ENCODE results near the gene TRRAP.

Gene TRRAP

DNA sequence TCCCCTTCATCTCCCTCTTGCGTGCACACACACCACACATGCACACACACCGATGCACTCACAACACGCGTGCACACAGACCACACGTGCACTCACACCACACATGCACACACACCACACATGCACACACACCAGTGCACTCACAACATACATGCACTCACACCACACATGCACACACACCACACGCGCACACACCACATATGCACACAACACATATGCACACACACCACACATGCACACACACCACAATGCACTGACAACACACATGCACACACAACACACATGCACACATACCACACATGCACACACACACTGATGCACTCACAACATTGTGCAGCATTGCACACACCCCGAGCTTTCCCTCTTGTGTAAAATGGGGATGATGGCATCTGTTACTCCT lies 68.1 kb downstream of the TRRAP start:
- DNase-seq (ENCODE audit: low read depth in 2 of 2): no peak

DNA sequence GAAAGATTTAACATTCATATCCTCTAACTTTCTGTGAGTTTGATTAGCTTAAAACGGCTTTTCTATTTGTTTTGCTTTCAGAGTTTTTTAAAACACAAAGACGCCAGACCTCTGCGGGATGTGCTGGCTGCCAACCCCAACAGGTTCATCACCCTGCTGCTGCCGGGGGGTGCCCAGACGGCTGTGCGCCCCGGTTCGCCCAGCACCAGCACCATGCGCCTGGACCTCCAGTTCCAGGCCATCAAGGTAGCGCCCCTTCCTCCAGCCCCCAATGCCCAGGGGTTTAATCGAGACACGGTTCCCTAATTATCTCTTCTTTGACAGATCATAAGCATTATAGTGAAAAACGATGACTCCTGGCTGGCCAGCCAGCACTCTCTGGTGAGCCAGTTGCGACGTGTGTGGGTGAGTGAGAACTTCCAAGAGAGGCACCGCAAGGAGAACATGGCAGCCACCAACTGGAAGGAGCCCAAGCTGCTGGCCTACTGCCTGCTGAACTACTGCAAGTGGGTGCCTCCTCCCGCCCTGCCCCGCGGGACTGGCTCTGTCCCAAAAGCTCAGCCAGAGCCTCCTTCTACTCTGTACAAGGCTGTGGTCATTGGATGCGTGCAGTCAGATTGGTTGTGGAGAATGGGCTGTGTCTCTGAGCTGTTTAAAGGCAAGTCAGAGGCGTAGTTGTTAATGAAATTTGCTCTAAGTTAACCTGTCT lies 71.2 kb downstream of the TRRAP start:
- DNase-seq (ENCODE audit: low read depth in 2 of 2): no peak

GRCh38 chr7:98955992-98956391 lies 77.7 kb downstream of the TRRAP start:
- no peak for DNase-seq (ENCODE audit: low read depth in 2 of 2)

DNA sequence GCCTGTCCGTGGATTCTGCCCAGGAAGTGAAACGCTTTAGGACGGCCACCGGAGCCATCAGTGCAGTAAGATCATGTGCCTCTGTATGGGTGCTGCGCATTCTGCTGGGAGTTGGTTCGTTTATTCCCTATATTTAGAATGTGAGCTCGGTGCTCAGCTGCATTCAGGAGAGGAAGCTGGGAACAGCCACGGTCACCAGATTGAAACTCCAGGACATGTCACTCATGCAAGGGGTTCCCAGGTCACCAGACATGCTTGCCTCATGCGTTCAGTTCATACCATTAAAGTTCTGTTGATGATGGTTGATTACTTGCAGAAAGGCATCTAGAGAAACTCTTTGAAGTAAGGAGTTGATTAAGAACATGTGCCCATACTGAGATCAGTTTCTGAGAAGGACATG lies 78.1 kb downstream of the TRRAP start:
- DNase-seq (ENCODE audit: low read depth in 2 of 2): no peak

DNA sequence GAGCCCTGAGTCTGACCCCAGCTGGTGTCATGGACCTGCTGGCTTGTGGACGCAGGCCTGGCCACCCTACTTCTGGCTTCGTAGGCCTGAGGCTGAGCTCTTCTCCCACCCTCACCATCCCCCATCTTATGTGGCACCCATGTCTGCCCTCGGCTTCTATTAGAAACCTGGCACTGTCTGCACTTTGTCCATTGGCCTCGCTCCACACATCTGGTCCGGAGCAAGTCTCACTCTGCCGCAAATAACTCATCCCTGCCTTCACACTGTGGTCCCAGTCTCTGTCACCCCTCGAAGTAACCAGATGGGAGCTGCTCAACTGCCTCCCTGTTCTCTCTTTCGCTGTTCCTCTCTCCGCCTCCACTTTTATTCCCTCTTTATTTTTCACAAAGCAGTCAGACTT lies 78.6 kb downstream of the TRRAP start:
- no peak for DNase-seq (ENCODE audit: low read depth in 2 of 2)

GRCh38 chr7:98957766-98958165 lies 79.4 kb downstream of the TRRAP start:
- DNase-seq (ENCODE audit: low read depth in 2 of 2): no peak

GRCh38 chr7:98958968-98959367 lies 80.6 kb downstream of the TRRAP start:
- DNase-seq (ENCODE audit: low read depth in 2 of 2): no peak

DNA sequence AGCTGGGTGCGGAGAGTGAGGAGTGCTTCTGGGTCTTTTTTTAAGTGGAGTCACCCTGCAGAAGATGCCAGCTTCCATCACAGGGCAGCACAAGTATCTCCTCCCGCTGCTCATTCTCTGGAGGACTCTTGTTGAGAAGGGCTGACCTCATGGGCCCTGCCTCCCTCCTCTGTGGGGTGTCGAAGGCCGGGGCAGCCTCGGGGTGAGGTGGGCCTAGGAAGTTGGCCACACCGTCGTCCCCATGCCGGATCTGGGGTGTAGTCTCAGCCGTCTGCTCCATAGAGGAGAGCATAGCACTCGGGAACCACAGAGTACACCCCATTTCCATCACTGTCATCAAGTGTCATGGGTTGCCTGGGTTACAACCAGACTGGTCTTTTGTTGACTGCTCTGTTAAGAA lies 85.0 kb downstream of the TRRAP start:
- DNase-seq (ENCODE audit: low read depth in 2 of 2): no peak

GRCh38 chr7:98964596-98964995 lies 86.3 kb downstream of the TRRAP start:
- no peak for DNase-seq (ENCODE audit: low read depth in 2 of 2)

- no peak for DNase-seq (ENCODE audit: low read depth in 2 of 2)
These were observed 90.3 kb downstream of the TRRAP start for GRCh38 chr7:98968621-98969020.

GRCh38 chr7:98969386-98969785 lies 91.1 kb downstream of the TRRAP start:
- DNase-seq (ENCODE audit: low read depth in 2 of 2): no peak

DNA sequence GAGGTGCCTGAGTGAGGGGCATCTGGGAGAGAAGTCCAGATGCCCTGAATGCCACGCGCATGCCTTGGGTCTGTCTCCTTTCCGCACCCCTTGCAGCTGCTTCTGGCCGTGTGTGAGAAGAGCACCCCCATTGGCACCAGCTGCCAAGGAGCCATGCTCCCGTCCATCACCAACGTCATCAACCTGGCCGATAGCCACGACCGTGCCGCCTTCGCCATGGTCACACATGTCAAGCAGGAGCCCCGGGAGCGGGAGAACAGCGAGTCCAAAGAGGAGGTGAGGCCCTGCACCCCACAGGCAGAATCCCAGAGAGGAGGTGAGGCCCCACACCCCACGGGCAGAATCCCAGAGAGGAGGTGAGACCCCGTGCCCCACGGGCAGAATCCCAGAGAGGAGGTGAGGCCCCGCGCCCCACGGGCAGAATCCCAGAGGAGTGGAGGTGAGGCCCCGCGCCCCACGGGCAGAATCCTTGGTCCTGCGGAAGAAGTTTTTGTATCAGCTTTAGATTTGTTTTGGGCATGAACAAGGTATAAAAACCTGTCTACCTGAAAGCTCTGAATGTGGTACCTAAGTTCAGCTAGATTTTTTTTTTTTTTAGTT lies 91.8 kb downstream of the TRRAP start:
- DNase-seq (ENCODE audit: low read depth in 2 of 2): no peak

DNA sequence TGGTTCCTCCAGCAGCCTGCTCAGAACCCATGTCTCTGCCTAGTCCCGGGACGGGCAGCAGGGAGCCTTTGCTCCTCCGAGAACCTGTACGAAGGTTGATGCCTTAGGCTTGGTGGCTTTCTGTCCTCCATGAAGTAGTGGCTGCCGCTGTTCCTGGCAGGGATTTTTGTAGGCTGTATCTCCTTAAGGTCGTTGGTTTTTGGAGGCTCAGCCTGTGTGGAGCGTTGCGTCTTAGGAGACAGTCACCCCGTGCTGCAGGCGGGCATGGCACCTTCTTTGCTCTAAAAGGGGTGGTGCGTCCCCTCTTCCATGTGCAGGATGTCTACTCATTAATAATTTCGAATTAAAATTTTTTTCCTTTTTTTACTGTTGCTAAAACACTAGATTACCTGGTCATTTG lies 92.5 kb downstream of the TRRAP start:
- DNase-seq (ENCODE audit: low read depth in 2 of 2): no peak

DNA sequence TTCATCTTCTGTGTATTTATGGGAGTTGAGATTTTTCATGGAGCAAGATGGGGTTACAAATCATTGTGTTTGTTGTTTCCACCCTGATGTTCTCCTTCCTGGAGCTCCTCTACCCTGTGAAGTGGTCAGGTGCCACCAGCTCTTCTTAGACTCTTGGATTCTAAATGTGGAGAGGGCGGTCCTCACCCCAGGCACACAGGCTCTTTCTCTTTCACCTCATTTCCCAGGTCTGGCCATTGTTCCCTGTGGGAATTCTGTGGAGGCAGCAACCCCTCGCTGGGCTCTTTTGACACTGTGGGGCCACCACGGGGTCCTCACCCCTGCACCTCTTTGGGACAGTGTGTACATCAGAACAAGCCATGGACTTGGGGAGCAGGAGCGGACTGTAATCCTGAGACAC lies 95.9 kb downstream of the TRRAP start:
- DNase-seq (ENCODE audit: low read depth in 2 of 2): no peak

DNA sequence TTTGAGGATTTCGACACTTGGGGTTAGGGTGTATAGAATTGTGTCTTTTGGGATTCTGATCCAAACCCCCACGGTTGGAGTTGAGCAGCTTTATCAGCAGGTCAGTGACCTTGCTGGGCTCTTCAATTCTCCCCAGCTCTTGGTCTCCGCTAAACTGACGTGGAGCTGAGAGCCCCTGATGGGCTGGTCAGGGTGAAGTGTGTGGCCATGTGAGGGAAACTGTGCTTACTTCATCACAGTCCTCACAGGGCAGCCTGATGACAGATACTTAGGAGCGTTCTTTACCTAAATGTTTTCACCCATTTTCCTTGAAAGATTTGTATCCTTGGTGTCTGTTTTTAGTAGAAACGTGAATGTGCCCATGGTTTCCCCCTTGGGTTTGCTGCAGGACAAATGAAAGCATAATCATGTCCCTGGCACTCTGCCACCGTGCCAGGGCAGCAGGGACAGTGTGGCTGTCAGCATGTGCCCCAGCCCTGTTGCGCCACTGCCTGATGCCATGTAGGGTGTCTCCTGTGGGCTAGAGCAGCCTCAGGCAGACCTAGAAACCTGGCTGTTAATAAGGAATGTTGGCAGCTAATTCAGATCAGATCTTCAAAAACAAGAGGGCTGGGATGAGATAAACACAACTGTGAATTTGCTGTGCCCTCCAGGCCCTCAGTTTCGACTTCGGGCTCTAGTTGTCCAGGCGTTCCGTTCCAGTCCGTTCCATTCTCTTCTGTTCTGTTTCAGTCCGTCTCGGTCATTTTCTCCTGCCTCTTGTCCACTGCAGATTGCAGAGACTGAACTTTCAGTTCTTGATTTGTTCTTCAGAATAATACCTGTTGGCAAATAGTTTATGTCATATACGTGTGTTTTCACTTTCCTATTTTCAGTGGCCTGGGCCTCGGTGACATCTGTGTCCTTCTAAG lies 96.8 kb downstream of the TRRAP start:
- DNase-seq (ENCODE audit: low read depth in 2 of 2): no peak

DNA sequence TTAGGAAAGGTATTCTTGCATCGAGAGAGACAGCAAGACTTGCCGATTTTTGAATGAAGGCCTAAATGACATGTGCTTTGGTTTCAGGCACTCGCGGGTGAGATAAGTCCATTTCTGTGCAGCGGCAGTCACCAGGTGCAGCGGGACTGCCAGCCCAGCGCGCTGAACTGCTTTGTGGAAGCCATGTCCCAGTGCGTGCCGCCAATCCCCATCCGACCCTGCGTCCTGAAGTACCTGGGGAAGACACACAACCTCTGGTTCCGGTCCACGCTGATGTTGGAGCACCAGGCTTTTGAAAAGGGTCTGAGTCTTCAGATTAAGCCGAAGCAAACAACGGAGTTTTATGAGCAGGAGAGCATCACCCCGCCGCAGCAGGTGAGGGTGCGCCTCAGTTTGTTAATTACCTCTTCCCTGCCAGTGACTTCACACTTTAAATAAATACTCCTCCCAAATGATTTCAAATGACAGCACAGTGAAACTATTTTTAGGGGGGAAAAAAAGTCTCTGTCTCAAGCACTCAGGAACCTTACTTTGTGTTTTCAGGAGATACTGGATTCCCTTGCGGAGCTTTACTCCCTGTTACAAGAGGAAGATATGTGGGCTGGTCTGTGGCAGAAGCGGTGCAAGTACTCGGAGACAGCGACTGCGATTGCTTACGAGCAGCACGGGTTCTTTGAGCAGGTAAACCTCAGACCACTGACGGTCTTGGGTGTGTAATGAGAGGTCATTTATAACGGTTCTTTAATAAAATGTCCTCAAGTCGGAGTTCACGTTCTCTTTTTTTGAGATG lies 98.3 kb downstream of the TRRAP start:
- no peak for DNase-seq (ENCODE audit: low read depth in 2 of 2)

GRCh38 chr7:98978672-98979071 lies 100.3 kb downstream of the TRRAP start:
- DNase-seq (ENCODE audit: low read depth in 2 of 2): no peak

GRCh38 chr7:98981701-98982100 lies 103.4 kb downstream of the TRRAP start:
- no peak for DNase-seq (ENCODE audit: low read depth in 2 of 2)

GRCh38 chr7:98982686-98983085 lies 104.4 kb downstream of the TRRAP start:
- no peak for DNase-seq (ENCODE audit: low read depth in 2 of 2)

- no peak for DNase-seq (ENCODE audit: low read depth in 2 of 2)
These were observed 105.8 kb downstream of the TRRAP start for GRCh38 chr7:98984126-98984525.

- no peak for DNase-seq (ENCODE audit: low read depth in 2 of 2)
These were observed 107.1 kb downstream of the TRRAP start for GRCh38 chr7:98985406-98985805.

- DNase-seq (ENCODE audit: low read depth in 2 of 2): no peak
These were observed 107.6 kb downstream of the TRRAP start for GRCh38 chr7:98985945-98986344.
